CD4-positive, alpha-beta memory T cell (primary cell): ENCODE measurements around the gene DBT. TPM values are rescaled to one million over a fixed set of nuclear protein-coding genes. Genes with fewer than 3 reads are reported as not detected.
"Not testable (repeated sequence)": the region's sequence is repeated elsewhere in the genome, so short reads cannot be mapped to it uniquely, and the experiment has no call there.

Experiments used
- CTCF ChIA-PET: fragments of 350-600 bp; sonication (Branson Sonifier 250); formaldehyde crosslinking; loops from one replicate; lab custom pipeline; 2021; ENCODE audit warnings: inconsistent platforms; ENCODE audit not compliant: partially characterized antibody; lab: Charles Lee
- POLR2A ChIA-PET: fragments of 350-600 bp; sonication (Branson Sonifier 250); formaldehyde crosslinking; loops from one replicate; lab custom pipeline; 2021; ENCODE audit not compliant: partially characterized antibody; lab: Charles Lee
- DNase-seq, 5 donors: peaks; one replicate each; pipeline versions ENCODE4 v3.0.0 to v3.0.0-alpha.2; 2020 to 2022; ENCODE audit warnings: mixed read lengths in 1 of 5
- H3K27ac ChIP-seq: one replicate; pipeline ENCODE4 v1.7.0; 2013; ENCODE audit warnings: low read depth, low read length
- H3K27me3 ChIP-seq: 2 replicates; pipeline ENCODE4 v1.7.0; 2013; ENCODE audit warnings: mild to moderate bottlenecking, low read length, moderate library complexity; ENCODE audit not compliant: insufficient read depth
- H3K36me3 ChIP-seq: 2 replicates; pipeline ENCODE4 v1.7.0; 2013; ENCODE audit warnings: mild to moderate bottlenecking, low read length, moderate library complexity; ENCODE audit not compliant: insufficient read depth
- H3K4me1 ChIP-seq: 2 replicates; pipeline ENCODE4 v1.7.0; 2013; ENCODE audit warnings: mild to moderate bottlenecking, low read length, moderate library complexity; ENCODE audit not compliant: insufficient read depth
- H3K4me3 ChIP-seq, 2 donors: one replicate each; pipeline ENCODE4 v1.7.0; 2013; ENCODE audit warnings: low read length in 2 of 2, mild to moderate bottlenecking in 1 of 2
- H3K9me3 ChIP-seq, 2 donors: one replicate each; pipeline ENCODE4 v1.7.0; 2013; ENCODE audit warnings: low read length in 2 of 2, control low read depth in 1 of 2; ENCODE audit not compliant: control insufficient read depth in 1 of 2
- H3K27ac Mint-ChIP-seq, 7 donors: one replicate each; pipeline ENCODE4 v1.8.0; 2020 to 2021; ENCODE audit warnings: mixed read lengths in 7 of 7, mild to moderate bottlenecking in 6 of 7, inconsistent platforms in 3 of 7, moderate library complexity in 3 of 7
- H3K27me3 Mint-ChIP-seq, 2 donors: one replicate each; pipeline ENCODE4 v1.8.0; 2020 to 2021; ENCODE audit warnings: mixed read lengths in 2 of 2
- H3K36me3 Mint-ChIP-seq, 2 donors: one replicate each; pipeline ENCODE4 v1.8.0; 2020 to 2021; ENCODE audit warnings: mixed read lengths in 2 of 2, inconsistent platforms in 1 of 2, mild to moderate bottlenecking in 1 of 2
- H3K4me1 Mint-ChIP-seq, 4 donors: one replicate each; pipeline ENCODE4 v1.8.0; 2020 to 2021; ENCODE audit warnings: mixed read lengths in 4 of 4, mild to moderate bottlenecking in 1 of 4
- H3K4me3 Mint-ChIP-seq, 8 donors: one replicate each; pipeline ENCODE4 v1.8.0; 2020 to 2021; ENCODE audit warnings: mixed read lengths in 8 of 8, mild to moderate bottlenecking in 7 of 8, moderate library complexity in 6 of 8, inconsistent platforms in 3 of 8
- H3K9me3 Mint-ChIP-seq, 8 donors: one replicate each; pipeline ENCODE4 v1.8.0; 2020 to 2021; ENCODE audit warnings: mixed read lengths in 8 of 8, mild to moderate bottlenecking in 5 of 8, inconsistent platforms in 3 of 8, moderate library complexity in 1 of 8
- intact Hi-C: fragments of 100-400 bp; cut with micrococcal nuclease; formaldehyde crosslinking; loops from one replicate; pipeline ENCODE4 v1.15.1; 2023
- polyA plus RNA-seq, 2 donors: library from polyadenylated mRNA; unstranded; fragments of 300-500 nt; fragmentation: Illumina TruSeq; gene quantifications; one replicate each; pipeline ENCODE4 v1.2.3, GENCODE V29; 2021
- total RNA-seq, 2 experiments: library from RNA; stranded (reverse); gene quantifications; one replicate each; pipeline ENCODE4 v1.2.3, GENCODE V29; 2021

The DBT gene
- total and polyA plus RNA-seq, 4 experiments from 2014 or later, result 2.1 to 16.8 (median 11.3) TPM

DNA sequence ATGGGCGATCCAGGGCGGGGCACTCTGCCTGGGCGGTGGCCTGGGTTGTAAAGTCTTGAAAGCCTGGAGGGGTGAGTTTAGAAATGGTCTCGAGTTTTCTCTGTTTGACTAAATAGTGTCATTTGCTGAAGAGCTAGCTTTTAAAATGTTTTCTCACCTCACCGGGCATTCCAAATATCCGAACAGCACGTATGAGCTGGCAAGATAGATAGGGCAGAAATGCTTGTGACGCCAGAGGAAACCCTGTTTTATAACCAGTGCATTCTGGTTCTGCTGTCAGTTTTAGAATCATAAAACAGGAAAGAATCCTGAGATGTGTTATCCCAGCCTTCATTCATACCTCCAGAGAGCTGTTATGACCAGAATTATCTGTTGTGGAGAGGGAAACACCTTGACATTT, 17.1 kb upstream of the DBT start:
- Histone ChIP-seq H3K4me1 (peaks cover 50% of the 10 kb centered on the region), H3K27me3 (no peaks in the 10 kb centered on the region), H3K27ac (peak overlapping the region; percentile 78), H3K9me3 (no peaks in the 10 kb centered on the region), H3K36me3 (peaks cover 25% of the 10 kb centered on the region), H3K4me3 (peak overlapping the region; percentile 77)
- H3K36me3 Mint-ChIP-seq, result peaks cover 34 to 48% of the 10 kb centered on the region in 2 donors
- DNase-seq, result peak in 1 of 5 donors; percentile 18
- ChIA-PET POLR2A (interaction anchor here (0.6 to 4.7 kb wide), 17 partner anchors 9 to 526 kb away, joined by 3 to 63 read pairs (median 5); partner anchors contain the start of genes CDC14A and DBT), CTCF (interaction anchor here (0.6 to 3.1 kb wide), 13 partner anchors 8 to 297 kb away, joined by 3 to 17 read pairs (median 4); partner anchors contain the start of genes CDC14A, DBT and SLC35A3)
- peak overlapping the region; percentile 99 to 100 (median 100) for H3K4me3 Mint-ChIP-seq
- H3K4me1 Mint-ChIP-seq, result peaks cover 21 to 64% (median 41%) of the 10 kb centered on the region in 4 donors
- no peaks in the 10 kb centered on the region for H3K27me3 Mint-ChIP-seq
- peak overlapping the region; percentile 96 to 99 (median 98) for H3K27ac Mint-ChIP-seq
- intact Hi-C loops, result loop anchor here (1.0 to 5.0 kb wide), 6 partner anchors 17 to 459 kb away; partner anchors contain the start of genes DBT and TRMT13
- H3K9me3 Mint-ChIP-seq, result peaks cover 0 to 2% (median 0%) of the 10 kb centered on the region in 8 donors

DNA sequence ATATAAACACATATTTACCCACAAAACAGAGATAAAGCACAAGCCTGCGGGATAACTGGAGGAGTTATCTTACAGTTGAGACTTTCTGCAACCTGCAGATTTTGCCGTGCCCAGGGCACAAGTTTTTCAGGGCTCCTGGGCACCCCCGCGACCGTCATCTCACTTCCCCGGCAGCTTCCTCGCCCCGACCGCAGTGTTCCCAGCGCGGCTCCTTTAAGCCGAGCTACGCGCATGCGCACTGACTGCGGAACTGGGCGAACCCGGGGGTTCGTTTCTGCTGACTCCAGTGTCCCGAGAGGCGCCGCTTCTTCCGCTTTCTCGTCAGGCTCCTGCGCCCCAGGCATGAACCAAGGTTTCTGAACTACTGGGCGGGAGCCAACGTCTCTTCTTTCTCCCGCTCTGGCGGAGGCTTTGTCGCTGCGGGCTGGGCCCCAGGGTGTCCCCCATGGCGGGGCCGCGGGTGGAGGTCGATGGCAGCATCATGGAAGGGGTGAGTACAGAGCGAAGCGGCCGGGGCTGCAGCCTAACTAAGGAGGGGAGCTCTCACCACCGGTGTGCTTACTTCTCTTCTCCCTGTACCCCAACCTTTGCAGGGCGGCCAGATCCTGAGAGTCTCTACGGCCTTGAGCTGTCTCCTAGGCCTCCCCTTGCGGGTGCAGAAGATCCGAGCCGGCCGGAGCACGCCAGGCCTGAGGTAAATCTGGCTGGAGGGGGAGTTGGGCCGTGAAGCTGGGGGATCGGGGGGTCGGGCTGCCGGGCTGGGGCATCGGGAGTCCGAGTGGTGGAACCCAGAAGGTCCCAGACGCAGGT, 16.5 kb upstream of the DBT start, which contains the start of gene RTCA:
Gene RTCA, plus strand, starts transcription at position 286 of the 810 bp plus-strand sequence. Its CDS starts 160 bp downstream, at position 446.
- peak within 1 kb of the TSS; percentile 78 for H3K27ac ChIP-seq
- no peaks in the 10 kb centered on the region for H3K27me3 ChIP-seq
- DNase-seq, result peak; percentile 93 to 97 (median 94)
- Mint-ChIP-seq H3K27me3 (no peaks in the 10 kb centered on the region), H3K4me3 (peak within 1 kb of the TSS; percentile 99 to 100 (median 100)), H3K9me3 (peaks cover 0 to 4% (median 0%) of the 10 kb centered on the region in 8 donors), H3K27ac (peak within 1 kb of the TSS; percentile 96 to 99 (median 98)), H3K4me1 (peaks cover 19 to 58% (median 39%) of the 10 kb centered on the region in 4 donors), H3K36me3 (peaks cover 29 to 42% of the 10 kb centered on the region in 2 donors)
- ChIA-PET POLR2A (interaction anchor here (0.6 to 4.7 kb wide), 21 partner anchors 9 to 360 kb away, joined by 3 to 63 read pairs (median 4); partner anchors contain the start of genes CDC14A, DBT, SASS6 and TRMT13), CTCF (interaction anchor here (0.6 to 3.1 kb wide), 17 partner anchors 8 to 296 kb away, joined by 3 to 17 read pairs (median 4); partner anchors contain the start of genes CDC14A, DBT and SLC35A3)
- H3K4me3 ChIP-seq, result peak within 1 kb of the TSS; percentile 77
- no peaks in the 10 kb centered on the region for H3K9me3 ChIP-seq
- H3K4me1 ChIP-seq, result peaks cover 44% of the 10 kb centered on the region
- intact Hi-C loops, result loop anchor here (1.0 to 5.0 kb wide), 6 partner anchors 17 to 459 kb away; partner anchors contain the start of genes DBT and TRMT13
- H3K36me3 ChIP-seq, result peaks cover 19% of the 10 kb centered on the region

- Histone ChIP-seq H3K27me3 (no peaks in the 10 kb centered on the region), H3K27ac (peak overlapping the region; percentile 78), H3K36me3 (peaks cover 15% of the 10 kb centered on the region), H3K4me3 (peak overlapping the region; percentile 77), H3K9me3 (no peaks in the 10 kb centered on the region), H3K4me1 (peaks cover 38% of the 10 kb centered on the region)
- peak in 1 of 5 donors; percentile 56 for DNase-seq
- ChIA-PET CTCF (interaction anchor here (0.7 to 3.1 kb wide), 13 partner anchors 9 to 296 kb away, joined by 3 to 17 read pairs (median 5); partner anchors contain the start of genes CDC14A, DBT and SLC35A3), POLR2A (interaction anchor here (0.6 to 4.7 kb wide), 16 partner anchors 10 to 361 kb away, joined by 3 to 63 read pairs (median 6); partner anchors contain the start of genes CDC14A, DBT, SASS6 and TRMT13)
- Mint-ChIP-seq H3K27ac (peak overlapping the region; percentile 96 to 99 (median 98)), H3K4me3 (peak overlapping the region; percentile 99 to 100 (median 100)), H3K4me1 (peaks cover 16 to 55% (median 37%) of the 10 kb centered on the region in 4 donors), H3K9me3 (peaks cover 0 to 4% (median 0%) of the 10 kb centered on the region in 8 donors), H3K27me3 (no peaks in the 10 kb centered on the region), H3K36me3 (peaks cover 26 to 38% of the 10 kb centered on the region in 2 donors)
- intact Hi-C loops, result loop anchor here (5.0 kb wide), 2 partner anchors 228 to 458 kb away; a partner anchor contains a TSS
These were observed 15.9 kb upstream of the DBT start for GRCh38 chr1:100265562-100265930.

- H3K9me3 ChIP-seq, H3K27me3 ChIP-seq, DNase-seq, H3K27me3 Mint-ChIP-seq, H3K4me3 ChIP-seq, CTCF ChIA-PET, intact Hi-C loops, H3K27ac ChIP-seq: not testable (repeated sequence)
- Mint-ChIP-seq H3K9me3 (peaks cover 0 to 11% (median 0%) of the 10 kb centered on the region in 8 donors), H3K36me3 (peaks cover 19 to 30% of the 10 kb centered on the region in 2 donors), H3K4me1 (peaks cover 9 to 43% (median 27%) of the 10 kb centered on the region in 4 donors), H3K27ac (peak overlapping the region in 1 of 7 donors; percentile 47), H3K4me3 (peak overlapping the region in 1 of 8 donors; percentile 61)
- Histone ChIP-seq H3K4me1 (peaks cover 32% of the 10 kb centered on the region), H3K36me3 (peaks cover 11% of the 10 kb centered on the region)
- POLR2A ChIA-PET, result interaction anchor here (4.7 kb wide), 1 partner anchor 14 kb away, joined by 63 read pairs; the partner anchor contains the start of gene DBT
These were observed 14.4 kb upstream of the DBT start for GRCh38 chr1:100264081-100264480.

GRCh38 chr1:100261686-100262085, 12.1 kb upstream of the DBT start:
- no peaks in the 10 kb centered on the region for H3K27me3 ChIP-seq
- no peak overlapping the region for H3K4me3 ChIP-seq
- H3K27me3 Mint-ChIP-seq, result no peaks in the 10 kb centered on the region
- ChIA-PET POLR2A (no interaction called here), CTCF (no interaction called here)
- no peak for DNase-seq
- no peaks in the 10 kb centered on the region for H3K36me3 ChIP-seq
- peaks cover 0 to 20% (median 10%) of the 10 kb centered on the region in 4 donors for H3K4me1 Mint-ChIP-seq
- H3K4me3 Mint-ChIP-seq, result no peak overlapping the region
- H3K27ac ChIP-seq, result no peak overlapping the region
- H3K36me3 Mint-ChIP-seq, result peaks cover 15 to 16% of the 10 kb centered on the region in 2 donors
- H3K4me1 ChIP-seq, result peaks cover 9% of the 10 kb centered on the region
- peaks cover 0 to 11% (median 0%) of the 10 kb centered on the region in 8 donors for H3K9me3 Mint-ChIP-seq
- intact Hi-C loops, result no loop called here
- H3K27ac Mint-ChIP-seq, result no peak overlapping the region
- no peaks in the 10 kb centered on the region for H3K9me3 ChIP-seq

- H3K27ac Mint-ChIP-seq, H3K9me3 Mint-ChIP-seq, H3K9me3 ChIP-seq, intact Hi-C loops, H3K4me3 Mint-ChIP-seq, POLR2A ChIA-PET, CTCF ChIA-PET, H3K36me3 ChIP-seq, DNase-seq, H3K27ac ChIP-seq, H3K4me3 ChIP-seq, H3K27me3 Mint-ChIP-seq, H3K4me1 ChIP-seq, H3K27me3 ChIP-seq, H3K36me3 Mint-ChIP-seq, H3K4me1 Mint-ChIP-seq: not testable (repeated sequence)
These were observed 8.8 kb upstream of the DBT start for GRCh38 chr1:100258427-100258826.
